ENCODE results near the gene COLEC12. TPM values are rescaled to one million over a fixed set of nuclear protein-coding genes. Genes with fewer than 3 reads are reported as not detected.

The COLEC12 gene
- total RNA-seq, 3 donors from 2014 or later (not counting 1 experiment from before 2014, with no cell fraction given): not detected

GRCh38 chr18:468955-469790 lies 31.3 kb downstream of the COLEC12 start:
- Mint-ChIP-seq H3K36me3 (no peaks in the 10 kb centered on the region), H3K27ac (no peak overlapping the region), H3K27me3 (ENCODE audit: low read depth in 2 of 2) (peaks cover 9 to 16% of the 10 kb centered on the region in 2 donors), H3K4me1 (no peaks in the 10 kb centered on the region), H3K4me3 (no peak overlapping the region), H3K9me3 (no peaks in the 10 kb centered on the region)
- H3K36me3 ChIP-seq (ENCODE audit: control insufficient read depth, insufficient read depth, low read length): no peaks in the 10 kb centered on the region
- no peak overlapping the region for H3K27ac ChIP-seq (ENCODE audit: low read length)
- no peak overlapping the region for H3K4me3 ChIP-seq (ENCODE audit: low read length)
- TF ChIP-seq CTCF (IDR thresholded peaks at IDR 0.05): no peak
- intact Hi-C loops (cut with micrococcal nuclease): no loop called here
- ATAC-seq (no peak), DNase-seq (no peak)
- WGBS (ENCODE audit: insufficient coverage): 71% methylated on average over 13 of the region's 13 CpGs
- H3K4me1 ChIP-seq (ENCODE audit: control insufficient read depth, insufficient read depth, low read length): no peaks in the 10 kb centered on the region
- H3K27me3 ChIP-seq (ENCODE audit: control insufficient read depth, insufficient read depth, low read length): no peaks in the 10 kb centered on the region
- H3K9me3 ChIP-seq (ENCODE audit: control insufficient read depth, insufficient read depth, low read length): no peaks in the 10 kb centered on the region

- no peak for TF ChIP-seq CTCF (IDR thresholded peaks at IDR 0.05)
- H3K4me1 Mint-ChIP-seq: peaks cover 0 to 4% of the 10 kb centered on the region in 2 donors
- peaks cover 13 to 45% of the 10 kb centered on the region in 2 donors for H3K27me3 Mint-ChIP-seq (ENCODE audit: low read depth in 2 of 2)
- H3K4me1 ChIP-seq (ENCODE audit: control insufficient read depth, insufficient read depth, low read length): no peaks in the 10 kb centered on the region
- H3K27me3 ChIP-seq (ENCODE audit: control insufficient read depth, insufficient read depth, low read length): no peaks in the 10 kb centered on the region
- ATAC-seq (peak in 2 of 3 donors; percentile 10 to 52), DNase-seq (no peak)
- H3K27ac Mint-ChIP-seq: no peak overlapping the region
- no peak overlapping the region for H3K4me3 Mint-ChIP-seq
- 12% methylated on average over 10 of the region's 12 CpGs for WGBS (ENCODE audit: insufficient coverage)
- H3K4me3 ChIP-seq (ENCODE audit: low read length): no peak overlapping the region
- H3K9me3 ChIP-seq (ENCODE audit: control insufficient read depth, insufficient read depth, low read length): no peaks in the 10 kb centered on the region
- H3K36me3 ChIP-seq (ENCODE audit: control insufficient read depth, insufficient read depth, low read length): no peaks in the 10 kb centered on the region
- no peak overlapping the region for H3K27ac ChIP-seq (ENCODE audit: low read length)
- H3K36me3 Mint-ChIP-seq: no peaks in the 10 kb centered on the region
- H3K9me3 Mint-ChIP-seq: no peaks in the 10 kb centered on the region
- intact Hi-C loops (cut with micrococcal nuclease): no loop called here
Observed at GRCh38 chr18:463827-464541, 36.5 kb downstream of the COLEC12 start.

GRCh38 chr18:463403-463802 lies 37.1 kb downstream of the COLEC12 start:
- Histone ChIP-seq H3K36me3 (ENCODE audit: control insufficient read depth, insufficient read depth, low read length) (no peaks in the 10 kb centered on the region), H3K9me3 (ENCODE audit: control insufficient read depth, insufficient read depth, low read length) (no peaks in the 10 kb centered on the region), H3K27ac (ENCODE audit: low read length) (no peak overlapping the region), H3K27me3 (ENCODE audit: control insufficient read depth, insufficient read depth, low read length) (no peaks in the 10 kb centered on the region), H3K4me1 (ENCODE audit: control insufficient read depth, insufficient read depth, low read length) (no peaks in the 10 kb centered on the region), H3K4me3 (ENCODE audit: low read length) (no peak overlapping the region)
- ATAC-seq (no peak), DNase-seq (no peak)
- Mint-ChIP-seq H3K4me1 (peaks cover 0 to 4% of the 10 kb centered on the region in 2 donors), H3K27ac (no peak overlapping the region), H3K4me3 (no peak overlapping the region), H3K27me3 (ENCODE audit: low read depth in 2 of 2) (peaks cover 16 to 45% of the 10 kb centered on the region in 2 donors), H3K9me3 (no peaks in the 10 kb centered on the region), H3K36me3 (no peaks in the 10 kb centered on the region)
- no peak for TF ChIP-seq CTCF (IDR thresholded peaks at IDR 0.05)
- intact Hi-C loops (cut with micrococcal nuclease): no loop called here
- WGBS (ENCODE audit: insufficient coverage): 77% methylated on average over 11 of the region's 11 CpGs
